Gastrocnemius medialis (tissue), 4 donors: Measurements from ENCODE around the gene OTOP3.

Source experiments
- CTCF ChIP-seq, 5 experiments: fragments of 450-650 bp in 3 of 5; fragments of 200-600 bp in 2 of 5; sonication (generic) in 2 of 5; IDR thresholded peaks in 4 of 5; conservative IDR thresholded peaks in 1 of 5; 1 replicate in 4 of 5; 2 replicates in 1 of 5; pipeline ENCODE4 v1.5.1; 2016 to 2019; ENCODE audit warnings: antibody characterized with exemption in 5 of 5, mild to moderate bottlenecking in 3 of 5, moderate library complexity in 3 of 5
- POLR2A ChIP-seq, 2 donors: fragments of 450-650 bp; IDR thresholded peaks; one replicate each; pipeline ENCODE4 v1.6.1; 2017; ENCODE audit warnings: antibody characterized with exemption in 2 of 2, mild to moderate bottlenecking in 2 of 2, moderate library complexity in 2 of 2

- TF ChIP-seq CTCF (IDR thresholded peaks at IDR 0.05 in 4 of 5, conservative IDR thresholded peaks at IDR 0.05 in 1 of 5) (no peak), POLR2A (IDR thresholded peaks at IDR 0.05) (no peak)
Measured at GRCh38 chr17:74954115-74954514, 18.4 kb downstream of the OTOP3 start.
